H1 (cell line): Measurements from ENCODE around the gene GPSM1. TPM values are rescaled to one million over a fixed set of nuclear protein-coding genes. Genes with fewer than 3 reads are reported as not detected.

Experiments
- BACH1 ChIP-seq: IDR thresholded peaks from 2 replicates; pipeline ENCODE4 v1.6.1; 2012; ENCODE audit warnings: low read length, improper control_type of control experiment
- SIN3A ChIP-seq, 2 experiments: IDR thresholded peaks in 1 of 2; conservative IDR thresholded peaks in 1 of 2; 2 replicates each; pipeline ENCODE4 v1.6.1; 2011 to 2012; ENCODE audit warnings: low read length in 2 of 2, improper control_type of control experiment in 1 of 2, low read depth in 1 of 2, mild to moderate bottlenecking in 1 of 2
- TAF7 ChIP-seq: optimal IDR thresholded peaks from 2 replicates; pipeline ENCODE3; 2011; ENCODE audit warnings: low read depth, mild to moderate bottlenecking, inconsistent platforms, low read length, moderate library complexity, borderline replicate concordance
- polyA plus RNA-seq, 7 experiments: library from polyadenylated mRNA; depleted of rRNA in 3 of 7; stranded (reverse) in 5 of 7; unstranded in 2 of 7; fragments of >200 nt in 5 of 7; fragments of 200-250 nt in 2 of 7; gene quantifications; 1 replicate in 5 of 7; 2 replicates in 1 of 7; 4 replicates in 1 of 7; pipeline versions ENCODE4 v1.2.1 to v1.2.3, GENCODE V29; 2011 to 2013; ENCODE audit warnings: missing spikeins in 2 of 7, mixed read lengths in 2 of 7
- total RNA-seq: library from RNA; stranded (reverse); fragmentation: NEBNext Ultra II Directional; extraction: Animal tissue kit (Norgen Biotek cat#: 25700); gene quantifications from 2 replicates; pipeline ENCODE4 v1.2.1, GENCODE V29; 2021
- TF ChIP-seq, protein P1 (sequence below): fragments of 300-600 bp; sonication (generic); IDR thresholded peaks from 2 replicates; pipeline ENCODE4 v1.7.1; 2012; ENCODE audit warnings: low read length, moderate library complexity, mild to moderate bottlenecking, inconsistent platforms; ENCODE audit not compliant: insufficient replicate concordance

Gene GPSM1
- total and polyA plus RNA-seq, 2 of the 8 experiments (the other 6 are each of a cell fraction or from before 2014, with no cell fraction given), result 12.8 to 18.0 TPM

DNA sequence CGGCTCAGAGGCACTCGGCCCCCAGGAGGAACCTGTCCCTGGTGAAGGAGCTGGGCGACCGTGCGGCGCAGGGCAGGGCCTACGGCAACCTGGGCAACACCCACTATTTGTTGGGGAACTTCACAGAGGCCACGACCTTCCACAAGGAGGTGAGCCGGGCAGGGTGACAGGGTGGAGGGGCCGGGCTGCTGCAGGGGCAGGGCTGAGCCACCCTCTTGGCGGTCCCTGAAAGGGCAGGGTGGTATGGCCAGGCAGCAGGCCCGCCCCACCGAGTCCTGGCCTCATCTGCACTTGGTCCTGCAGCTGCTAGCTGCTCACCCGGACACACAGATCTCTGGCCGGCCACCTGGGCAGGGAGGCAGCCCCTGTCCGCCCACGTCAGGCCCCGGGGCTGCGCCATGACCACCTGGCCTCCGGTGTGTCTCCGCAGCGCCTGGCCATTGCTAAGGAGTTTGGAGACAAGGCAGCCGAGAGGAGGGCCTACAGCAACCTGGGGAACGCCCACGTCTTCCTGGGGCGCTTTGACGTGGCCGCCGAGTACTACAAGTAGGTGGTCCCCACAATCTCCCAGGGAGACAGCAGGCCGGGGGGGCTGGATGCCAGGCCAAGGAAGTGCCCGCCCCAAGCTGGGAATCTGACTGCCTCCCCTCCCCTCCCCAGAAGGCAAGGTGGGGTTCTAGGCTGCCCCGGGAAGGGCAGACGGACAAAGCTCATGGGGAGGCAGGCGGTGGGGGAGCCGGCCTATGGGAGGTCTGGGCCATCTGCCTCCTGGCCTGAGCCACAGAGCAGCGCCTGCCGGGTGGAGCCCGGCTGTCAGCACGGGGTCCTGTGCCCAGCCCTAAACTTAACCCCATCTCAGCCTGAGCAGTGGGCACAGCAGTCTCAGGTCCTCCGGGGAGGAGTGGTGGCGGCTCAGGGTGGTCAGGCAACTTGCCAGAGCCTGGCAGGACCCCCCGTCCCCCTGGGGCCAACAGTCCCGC, 10.4 kb downstream of the GPSM1 start (continued):
- TF ChIP-seq, protein P1, sequence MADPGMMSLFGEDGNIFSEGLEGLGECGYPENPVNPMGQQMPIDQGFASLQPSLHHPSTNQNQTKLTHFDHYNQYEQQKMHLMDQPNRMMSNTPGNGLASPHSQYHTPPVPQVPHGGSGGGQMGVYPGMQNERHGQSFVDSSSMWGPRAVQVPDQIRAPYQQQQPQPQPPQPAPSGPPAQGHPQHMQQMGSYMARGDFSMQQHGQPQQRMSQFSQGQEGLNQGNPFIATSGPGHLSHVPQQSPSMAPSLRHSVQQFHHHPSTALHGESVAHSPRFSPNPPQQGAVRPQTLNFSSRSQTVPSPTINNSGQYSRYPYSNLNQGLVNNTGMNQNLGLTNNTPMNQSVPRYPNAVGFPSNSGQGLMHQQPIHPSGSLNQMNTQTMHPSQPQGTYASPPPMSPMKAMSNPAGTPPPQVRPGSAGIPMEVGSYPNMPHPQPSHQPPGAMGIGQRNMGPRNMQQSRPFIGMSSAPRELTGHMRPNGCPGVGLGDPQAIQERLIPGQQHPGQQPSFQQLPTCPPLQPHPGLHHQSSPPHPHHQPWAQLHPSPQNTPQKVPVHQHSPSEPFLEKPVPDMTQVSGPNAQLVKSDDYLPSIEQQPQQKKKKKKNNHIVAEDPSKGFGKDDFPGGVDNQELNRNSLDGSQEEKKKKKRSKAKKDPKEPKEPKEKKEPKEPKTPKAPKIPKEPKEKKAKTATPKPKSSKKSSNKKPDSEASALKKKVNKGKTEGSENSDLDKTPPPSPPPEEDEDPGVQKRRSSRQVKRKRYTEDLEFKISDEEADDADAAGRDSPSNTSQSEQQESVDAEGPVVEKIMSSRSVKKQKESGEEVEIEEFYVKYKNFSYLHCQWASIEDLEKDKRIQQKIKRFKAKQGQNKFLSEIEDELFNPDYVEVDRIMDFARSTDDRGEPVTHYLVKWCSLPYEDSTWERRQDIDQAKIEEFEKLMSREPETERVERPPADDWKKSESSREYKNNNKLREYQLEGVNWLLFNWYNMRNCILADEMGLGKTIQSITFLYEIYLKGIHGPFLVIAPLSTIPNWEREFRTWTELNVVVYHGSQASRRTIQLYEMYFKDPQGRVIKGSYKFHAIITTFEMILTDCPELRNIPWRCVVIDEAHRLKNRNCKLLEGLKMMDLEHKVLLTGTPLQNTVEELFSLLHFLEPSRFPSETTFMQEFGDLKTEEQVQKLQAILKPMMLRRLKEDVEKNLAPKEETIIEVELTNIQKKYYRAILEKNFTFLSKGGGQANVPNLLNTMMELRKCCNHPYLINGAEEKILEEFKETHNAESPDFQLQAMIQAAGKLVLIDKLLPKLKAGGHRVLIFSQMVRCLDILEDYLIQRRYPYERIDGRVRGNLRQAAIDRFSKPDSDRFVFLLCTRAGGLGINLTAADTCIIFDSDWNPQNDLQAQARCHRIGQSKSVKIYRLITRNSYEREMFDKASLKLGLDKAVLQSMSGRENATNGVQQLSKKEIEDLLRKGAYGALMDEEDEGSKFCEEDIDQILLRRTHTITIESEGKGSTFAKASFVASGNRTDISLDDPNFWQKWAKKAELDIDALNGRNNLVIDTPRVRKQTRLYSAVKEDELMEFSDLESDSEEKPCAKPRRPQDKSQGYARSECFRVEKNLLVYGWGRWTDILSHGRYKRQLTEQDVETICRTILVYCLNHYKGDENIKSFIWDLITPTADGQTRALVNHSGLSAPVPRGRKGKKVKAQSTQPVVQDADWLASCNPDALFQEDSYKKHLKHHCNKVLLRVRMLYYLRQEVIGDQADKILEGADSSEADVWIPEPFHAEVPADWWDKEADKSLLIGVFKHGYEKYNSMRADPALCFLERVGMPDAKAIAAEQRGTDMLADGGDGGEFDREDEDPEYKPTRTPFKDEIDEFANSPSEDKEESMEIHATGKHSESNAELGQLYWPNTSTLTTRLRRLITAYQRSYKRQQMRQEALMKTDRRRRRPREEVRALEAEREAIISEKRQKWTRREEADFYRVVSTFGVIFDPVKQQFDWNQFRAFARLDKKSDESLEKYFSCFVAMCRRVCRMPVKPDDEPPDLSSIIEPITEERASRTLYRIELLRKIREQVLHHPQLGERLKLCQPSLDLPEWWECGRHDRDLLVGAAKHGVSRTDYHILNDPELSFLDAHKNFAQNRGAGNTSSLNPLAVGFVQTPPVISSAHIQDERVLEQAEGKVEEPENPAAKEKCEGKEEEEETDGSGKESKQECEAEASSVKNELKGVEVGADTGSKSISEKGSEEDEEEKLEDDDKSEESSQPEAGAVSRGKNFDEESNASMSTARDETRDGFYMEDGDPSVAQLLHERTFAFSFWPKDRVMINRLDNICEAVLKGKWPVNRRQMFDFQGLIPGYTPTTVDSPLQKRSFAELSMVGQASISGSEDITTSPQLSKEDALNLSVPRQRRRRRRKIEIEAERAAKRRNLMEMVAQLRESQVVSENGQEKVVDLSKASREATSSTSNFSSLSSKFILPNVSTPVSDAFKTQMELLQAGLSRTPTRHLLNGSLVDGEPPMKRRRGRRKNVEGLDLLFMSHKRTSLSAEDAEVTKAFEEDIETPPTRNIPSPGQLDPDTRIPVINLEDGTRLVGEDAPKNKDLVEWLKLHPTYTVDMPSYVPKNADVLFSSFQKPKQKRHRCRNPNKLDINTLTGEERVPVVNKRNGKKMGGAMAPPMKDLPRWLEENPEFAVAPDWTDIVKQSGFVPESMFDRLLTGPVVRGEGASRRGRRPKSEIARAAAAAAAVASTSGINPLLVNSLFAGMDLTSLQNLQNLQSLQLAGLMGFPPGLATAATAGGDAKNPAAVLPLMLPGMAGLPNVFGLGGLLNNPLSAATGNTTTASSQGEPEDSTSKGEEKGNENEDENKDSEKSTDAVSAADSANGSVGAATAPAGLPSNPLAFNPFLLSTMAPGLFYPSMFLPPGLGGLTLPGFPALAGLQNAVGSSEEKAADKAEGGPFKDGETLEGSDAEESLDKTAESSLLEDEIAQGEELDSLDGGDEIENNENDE, result no peak
- no peak for TF ChIP-seq BACH1
- no peak for TF ChIP-seq TAF7
- TF ChIP-seq SIN3A (conservative IDR thresholded peaks at IDR 0.05 in 1 of 2, IDR thresholded peaks at IDR 0.05 in 1 of 2; ENCODE audit: low read depth in 1 of 2, low read length in 2 of 2), result no peak
